ENCODE measurements around the gene MYT1.

MYT1 gene

GRCh38 chr20:64216036-64216435, 51.8 kb downstream of the MYT1 start:
- peaks cover 0 to 27% of the 10 kb centered on the region in 2 donors for H3K27me3 ChIP-seq
- H3K9me3 ChIP-seq: no peaks in the 10 kb centered on the region
- intact Hi-C loops (cut with DNase I; ENCODE audit: low total_unique reads): no loop called here
- no peak overlapping the region for H3K27ac ChIP-seq
- no peak overlapping the region for H3K4me3 ChIP-seq
- H3K36me3 ChIP-seq: no peaks in the 10 kb centered on the region
- TF ChIP-seq, protein P1, sequence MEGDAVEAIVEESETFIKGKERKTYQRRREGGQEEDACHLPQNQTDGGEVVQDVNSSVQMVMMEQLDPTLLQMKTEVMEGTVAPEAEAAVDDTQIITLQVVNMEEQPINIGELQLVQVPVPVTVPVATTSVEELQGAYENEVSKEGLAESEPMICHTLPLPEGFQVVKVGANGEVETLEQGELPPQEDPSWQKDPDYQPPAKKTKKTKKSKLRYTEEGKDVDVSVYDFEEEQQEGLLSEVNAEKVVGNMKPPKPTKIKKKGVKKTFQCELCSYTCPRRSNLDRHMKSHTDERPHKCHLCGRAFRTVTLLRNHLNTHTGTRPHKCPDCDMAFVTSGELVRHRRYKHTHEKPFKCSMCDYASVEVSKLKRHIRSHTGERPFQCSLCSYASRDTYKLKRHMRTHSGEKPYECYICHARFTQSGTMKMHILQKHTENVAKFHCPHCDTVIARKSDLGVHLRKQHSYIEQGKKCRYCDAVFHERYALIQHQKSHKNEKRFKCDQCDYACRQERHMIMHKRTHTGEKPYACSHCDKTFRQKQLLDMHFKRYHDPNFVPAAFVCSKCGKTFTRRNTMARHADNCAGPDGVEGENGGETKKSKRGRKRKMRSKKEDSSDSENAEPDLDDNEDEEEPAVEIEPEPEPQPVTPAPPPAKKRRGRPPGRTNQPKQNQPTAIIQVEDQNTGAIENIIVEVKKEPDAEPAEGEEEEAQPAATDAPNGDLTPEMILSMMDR (IDR thresholded peaks at IDR 0.05): no peak
- H3K4me1 ChIP-seq: peaks cover 0 to 14% (median 8%) of the 10 kb centered on the region in 4 donors
- DNase-seq: no peak

DNA sequence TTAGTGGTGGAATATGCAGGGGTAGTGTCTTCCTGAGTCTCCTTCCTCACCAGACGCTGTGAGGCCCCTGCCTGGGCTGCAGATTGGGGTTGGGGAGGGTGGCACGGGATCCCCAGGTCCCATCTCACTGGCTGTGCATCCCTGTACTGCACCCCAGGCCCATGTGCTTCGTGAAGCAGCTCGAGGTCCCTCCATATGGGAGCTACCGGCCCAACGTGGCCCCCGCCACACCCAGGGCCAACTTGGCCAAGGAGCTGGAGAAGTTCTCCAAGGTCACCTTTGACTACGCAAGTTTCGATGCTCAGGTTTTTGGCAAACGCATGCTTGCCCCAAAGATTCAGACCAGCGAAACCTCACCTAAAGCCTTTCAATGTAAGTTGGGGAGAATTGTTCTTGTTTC, 52.7 kb downstream of the MYT1 start:
- intact Hi-C loops (cut with DNase I; ENCODE audit: low total_unique reads): no loop called here
- peaks cover 0 to 36% of the 10 kb centered on the region in 2 donors for H3K27me3 ChIP-seq
- H3K4me1 ChIP-seq: peaks cover 0 to 14% (median 8%) of the 10 kb centered on the region in 4 donors
- no peaks in the 10 kb centered on the region for H3K36me3 ChIP-seq
- TF ChIP-seq, protein P1 (IDR thresholded peaks at IDR 0.05): no peak
- no peak overlapping the region for H3K4me3 ChIP-seq
- H3K27ac ChIP-seq: no peak overlapping the region
- DNase-seq: no peak
- no peaks in the 10 kb centered on the region for H3K9me3 ChIP-seq

GRCh38 chr20:64217539-64218221, 53.4 kb downstream of the MYT1 start:
- intact Hi-C loops (cut with DNase I; ENCODE audit: low total_unique reads): no loop called here
- H3K36me3 ChIP-seq: no peaks in the 10 kb centered on the region
- peaks cover 0 to 42% of the 10 kb centered on the region in 2 donors for H3K27me3 ChIP-seq
- H3K27ac ChIP-seq: no peak overlapping the region
- no peak overlapping the region for H3K4me3 ChIP-seq
- no peaks in the 10 kb centered on the region for H3K9me3 ChIP-seq
- TF ChIP-seq, protein P1 (IDR thresholded peaks at IDR 0.05): no peak
- peaks cover 0 to 11% (median 6%) of the 10 kb centered on the region in 4 donors for H3K4me1 ChIP-seq
- no peak for DNase-seq

DNA sequence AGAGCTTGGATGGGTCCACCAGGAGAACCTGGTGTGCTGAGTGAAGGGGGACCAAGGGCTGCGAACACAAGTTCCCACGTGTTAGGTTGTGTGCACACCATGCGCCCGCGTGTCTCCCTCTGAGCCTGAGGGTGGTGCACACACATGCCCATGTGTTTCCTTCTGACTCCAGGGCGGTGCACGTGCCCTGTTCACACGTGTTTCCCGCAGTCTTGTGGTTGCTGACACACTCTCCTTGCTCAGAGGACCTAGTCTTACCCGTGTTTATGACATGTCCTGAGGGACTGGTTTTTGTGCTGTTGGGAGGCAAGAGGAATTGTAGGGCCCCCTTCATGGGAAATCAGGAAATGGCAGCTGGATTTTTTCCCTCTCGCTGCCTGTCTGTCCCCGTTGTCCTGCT, 55.0 kb downstream of the MYT1 start:
- Histone ChIP-seq H3K27me3 (peaks cover 0 to 50% of the 10 kb centered on the region in 2 donors), H3K4me3 (no peak overlapping the region), H3K27ac (no peak overlapping the region), H3K9me3 (no peaks in the 10 kb centered on the region), H3K4me1 (no peaks in the 10 kb centered on the region), H3K36me3 (no peaks in the 10 kb centered on the region)
- DNase-seq: no peak
- intact Hi-C loops (cut with DNase I; ENCODE audit: low total_unique reads): no loop called here
- TF ChIP-seq, protein P1 (IDR thresholded peaks at IDR 0.05): no peak

DNA sequence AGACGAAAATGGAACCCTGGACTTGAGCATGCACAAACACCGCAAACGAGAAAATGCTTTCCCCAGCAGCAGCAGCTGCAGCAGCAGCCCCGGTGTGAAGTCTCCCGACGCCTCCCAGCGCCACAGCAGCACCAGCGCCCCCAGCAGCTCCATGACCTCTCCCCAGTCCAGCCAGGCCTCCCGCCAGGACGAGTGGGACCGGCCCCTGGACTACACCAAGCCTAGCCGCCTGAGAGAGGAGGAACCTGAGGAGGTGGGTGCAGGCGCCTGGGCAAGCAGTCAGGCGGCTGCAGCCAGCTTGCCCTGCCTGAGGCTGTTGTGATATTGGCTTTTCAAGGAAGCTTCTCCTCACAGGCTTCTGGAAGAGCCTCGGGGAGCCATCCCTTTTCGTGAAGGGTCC, 55.5 kb downstream of the MYT1 start:
- intact Hi-C loops (cut with DNase I; ENCODE audit: low total_unique reads): no loop called here
- DNase-seq: no peak
- Histone ChIP-seq H3K4me1 (no peaks in the 10 kb centered on the region), H3K9me3 (no peaks in the 10 kb centered on the region), H3K4me3 (no peak overlapping the region), H3K36me3 (no peaks in the 10 kb centered on the region), H3K27ac (no peak overlapping the region), H3K27me3 (peaks cover 0 to 50% of the 10 kb centered on the region in 2 donors)
- TF ChIP-seq, protein P1 (IDR thresholded peaks at IDR 0.05): no peak

All from tibial artery (tissue), 4 donors.